Measurements from ENCODE around the gene NUCB1.
"Not testable (repeated sequence)": the region's sequence is repeated elsewhere in the genome, so short reads cannot be mapped to it uniquely, and the experiment has no call there.

NUCB1 gene

GRCh38 chr19:48878196-48879024, 21.7 kb upstream of the NUCB1 start:
- Histone ChIP-seq H3K79me2 (peaks cover 6% of the 10 kb centered on the region), H3K9me3 (ENCODE audit: control insufficient read depth, low read length) (no peaks in the 10 kb centered on the region), H3K36me3 (ENCODE audit: control insufficient read depth, insufficient read depth, low read length) (no peaks in the 10 kb centered on the region), H3K27ac (no peak overlapping the region), H3K27me3 (ENCODE audit: control insufficient read depth, insufficient read depth, low read length) (no peaks in the 10 kb centered on the region), H2AFZ (no peak overlapping the region), H3K4me2 (ENCODE audit: low read length) (no peak overlapping the region), H3K4me1 (peaks cover 9% of the 10 kb centered on the region), H3K9ac (no peak overlapping the region), H3K4me3 (ENCODE audit: low read depth, low read length) (no peak overlapping the region)
- TF ChIP-seq CTCF (IDR thresholded peaks at IDR 0.05), result no peak

GRCh38 chr19:48879025-48879637, 21.0 kb upstream of the NUCB1 start:
- H3K9me3 ChIP-seq (ENCODE audit: control insufficient read depth, low read length), result no peaks in the 10 kb centered on the region
- H3K79me2 ChIP-seq, result peaks cover 1% of the 10 kb centered on the region
- no peak overlapping the region for H2AFZ ChIP-seq
- H3K27me3 ChIP-seq (ENCODE audit: control insufficient read depth, insufficient read depth, low read length), result no peaks in the 10 kb centered on the region
- no peak overlapping the region for H3K9ac ChIP-seq
- no peaks in the 10 kb centered on the region for H3K36me3 ChIP-seq (ENCODE audit: control insufficient read depth, insufficient read depth, low read length)
- no peak overlapping the region for H3K4me3 ChIP-seq (ENCODE audit: low read depth, low read length)
- no peak overlapping the region for H3K4me2 ChIP-seq (ENCODE audit: low read length)
- peaks cover 2% of the 10 kb centered on the region for H3K4me1 ChIP-seq
- no peak for TF ChIP-seq CTCF (IDR thresholded peaks at IDR 0.05)
- no peak overlapping the region for H3K27ac ChIP-seq

- not testable (repeated sequence) for H2AFZ ChIP-seq; H3K36me3 ChIP-seq (ENCODE audit: control insufficient read depth, insufficient read depth, low read length); H3K9me3 ChIP-seq (ENCODE audit: control insufficient read depth, low read length); H3K9ac ChIP-seq; H3K79me2 ChIP-seq; H3K4me1 ChIP-seq; H3K4me3 ChIP-seq (ENCODE audit: low read depth, low read length); H3K4me2 ChIP-seq (ENCODE audit: low read length); H3K27ac ChIP-seq; H3K27me3 ChIP-seq (ENCODE audit: control insufficient read depth, insufficient read depth, low read length)
These were observed 20.4 kb upstream of the NUCB1 start for GRCh38 chr19:48879696-48880095.

GRCh38 chr19:48881741-48882657, 18.1 kb upstream of the NUCB1 start:
- Histone ChIP-seq H3K4me3 (ENCODE audit: low read depth, low read length) (no peak overlapping the region), H3K4me1 (no peaks in the 10 kb centered on the region), H3K9me3 (ENCODE audit: control insufficient read depth, low read length) (no peaks in the 10 kb centered on the region), H3K27me3 (ENCODE audit: control insufficient read depth, insufficient read depth, low read length) (no peaks in the 10 kb centered on the region), H3K9ac (no peak overlapping the region), H3K79me2 (no peaks in the 10 kb centered on the region), H3K36me3 (ENCODE audit: control insufficient read depth, insufficient read depth, low read length) (no peaks in the 10 kb centered on the region), H2AFZ (no peak overlapping the region), H3K27ac (no peak overlapping the region), H3K4me2 (ENCODE audit: low read length) (no peak overlapping the region)
- no peak for TF ChIP-seq CTCF (IDR thresholded peaks at IDR 0.05)

GRCh38 chr19:48883726-48884125, 16.4 kb upstream of the NUCB1 start:
- H3K36me3 ChIP-seq (ENCODE audit: control insufficient read depth, insufficient read depth, low read length), result no peaks in the 10 kb centered on the region
- no peak for TF ChIP-seq CTCF (IDR thresholded peaks at IDR 0.05)
- no peak overlapping the region for H3K27ac ChIP-seq
- H3K79me2 ChIP-seq, result no peaks in the 10 kb centered on the region
- H3K27me3 ChIP-seq (ENCODE audit: control insufficient read depth, insufficient read depth, low read length), result no peaks in the 10 kb centered on the region
- no peak overlapping the region for H3K4me2 ChIP-seq (ENCODE audit: low read length)
- H3K9me3 ChIP-seq (ENCODE audit: control insufficient read depth, low read length), result no peaks in the 10 kb centered on the region
- no peak overlapping the region for H2AFZ ChIP-seq
- H3K4me3 ChIP-seq (ENCODE audit: low read depth, low read length), result no peak overlapping the region
- no peaks in the 10 kb centered on the region for H3K4me1 ChIP-seq
- no peak overlapping the region for H3K9ac ChIP-seq
